ENCODE results near the gene C13orf46.

DNA sequence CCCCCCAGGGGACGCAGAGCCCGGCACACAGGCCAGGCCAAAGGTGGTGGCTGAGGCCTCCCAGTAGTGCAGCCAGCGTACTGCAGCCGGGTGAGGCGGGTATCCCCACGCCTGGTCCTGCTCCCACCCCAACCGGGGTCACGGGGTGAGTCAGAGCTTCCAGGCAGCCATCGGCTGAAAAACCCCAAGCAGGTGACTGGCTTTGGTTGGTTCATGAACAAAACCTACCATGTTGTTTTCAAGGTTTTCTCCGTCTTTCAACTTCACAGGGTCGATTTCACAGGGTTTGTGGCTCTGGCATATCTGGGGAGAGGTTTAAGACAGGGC lies 42.1 kb upstream of the C13orf46 start:
- no peak for TF ChIP-seq POLR2A (IDR thresholded peaks at IDR 0.05)
- TF ChIP-seq, protein P1, sequence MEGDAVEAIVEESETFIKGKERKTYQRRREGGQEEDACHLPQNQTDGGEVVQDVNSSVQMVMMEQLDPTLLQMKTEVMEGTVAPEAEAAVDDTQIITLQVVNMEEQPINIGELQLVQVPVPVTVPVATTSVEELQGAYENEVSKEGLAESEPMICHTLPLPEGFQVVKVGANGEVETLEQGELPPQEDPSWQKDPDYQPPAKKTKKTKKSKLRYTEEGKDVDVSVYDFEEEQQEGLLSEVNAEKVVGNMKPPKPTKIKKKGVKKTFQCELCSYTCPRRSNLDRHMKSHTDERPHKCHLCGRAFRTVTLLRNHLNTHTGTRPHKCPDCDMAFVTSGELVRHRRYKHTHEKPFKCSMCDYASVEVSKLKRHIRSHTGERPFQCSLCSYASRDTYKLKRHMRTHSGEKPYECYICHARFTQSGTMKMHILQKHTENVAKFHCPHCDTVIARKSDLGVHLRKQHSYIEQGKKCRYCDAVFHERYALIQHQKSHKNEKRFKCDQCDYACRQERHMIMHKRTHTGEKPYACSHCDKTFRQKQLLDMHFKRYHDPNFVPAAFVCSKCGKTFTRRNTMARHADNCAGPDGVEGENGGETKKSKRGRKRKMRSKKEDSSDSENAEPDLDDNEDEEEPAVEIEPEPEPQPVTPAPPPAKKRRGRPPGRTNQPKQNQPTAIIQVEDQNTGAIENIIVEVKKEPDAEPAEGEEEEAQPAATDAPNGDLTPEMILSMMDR (IDR thresholded peaks at IDR 0.05), result no peak

Data from body of pancreas (tissue), 4 donors.